Measurements from ENCODE around the gene MRPL28. TPM values are rescaled to one million over a fixed set of nuclear protein-coding genes. Genes with fewer than 3 reads are reported as not detected.

Gene MRPL28
- total RNA-seq, 1 donor from 2014 or later, result 82.2 TPM

DNA sequence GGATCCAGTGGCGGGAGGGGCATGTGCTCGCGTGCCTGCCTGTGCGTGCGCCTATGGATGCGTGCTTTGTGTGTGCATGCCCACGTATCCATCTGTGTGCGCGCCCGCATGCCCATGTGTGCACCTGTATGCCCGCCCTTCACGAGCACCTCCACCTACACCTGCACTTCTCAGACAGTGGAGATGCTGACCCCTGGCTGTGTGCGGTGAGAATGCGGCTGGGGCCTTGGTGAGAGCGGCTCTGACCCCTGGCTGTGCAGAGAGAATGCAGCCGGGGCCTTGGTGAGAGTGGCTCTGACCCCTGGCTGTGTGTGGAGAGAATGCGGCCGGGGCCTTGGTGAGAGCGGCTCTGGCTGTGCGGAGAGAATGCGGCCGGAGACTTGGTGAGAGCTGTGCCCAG, 51.7 kb downstream of the MRPL28 start:
- no peaks in the 10 kb centered on the region for H3K27me3 ChIP-seq
- peaks cover 7% of the 10 kb centered on the region for H3K36me3 Mint-ChIP-seq
- peaks cover 9% of the 10 kb centered on the region for H3K4me1 Mint-ChIP-seq
- H3K27me3 Mint-ChIP-seq (ENCODE audit: insufficient read depth, low read depth), result no peaks in the 10 kb centered on the region
- no peak overlapping the region for H3K27ac ChIP-seq
- TF ChIP-seq, protein P1, sequence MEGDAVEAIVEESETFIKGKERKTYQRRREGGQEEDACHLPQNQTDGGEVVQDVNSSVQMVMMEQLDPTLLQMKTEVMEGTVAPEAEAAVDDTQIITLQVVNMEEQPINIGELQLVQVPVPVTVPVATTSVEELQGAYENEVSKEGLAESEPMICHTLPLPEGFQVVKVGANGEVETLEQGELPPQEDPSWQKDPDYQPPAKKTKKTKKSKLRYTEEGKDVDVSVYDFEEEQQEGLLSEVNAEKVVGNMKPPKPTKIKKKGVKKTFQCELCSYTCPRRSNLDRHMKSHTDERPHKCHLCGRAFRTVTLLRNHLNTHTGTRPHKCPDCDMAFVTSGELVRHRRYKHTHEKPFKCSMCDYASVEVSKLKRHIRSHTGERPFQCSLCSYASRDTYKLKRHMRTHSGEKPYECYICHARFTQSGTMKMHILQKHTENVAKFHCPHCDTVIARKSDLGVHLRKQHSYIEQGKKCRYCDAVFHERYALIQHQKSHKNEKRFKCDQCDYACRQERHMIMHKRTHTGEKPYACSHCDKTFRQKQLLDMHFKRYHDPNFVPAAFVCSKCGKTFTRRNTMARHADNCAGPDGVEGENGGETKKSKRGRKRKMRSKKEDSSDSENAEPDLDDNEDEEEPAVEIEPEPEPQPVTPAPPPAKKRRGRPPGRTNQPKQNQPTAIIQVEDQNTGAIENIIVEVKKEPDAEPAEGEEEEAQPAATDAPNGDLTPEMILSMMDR (IDR thresholded peaks at IDR 0.05), result peak; percentile 48
- no peak for TF ChIP-seq EZH2phosphoT487 (IDR thresholded peaks at IDR 0.05)
- no peak for TF ChIP-seq EZH2 (IDR thresholded peaks at IDR 0.05)
- H3F3A ChIP-seq (ENCODE audit: low read depth), result peaks cover 7% of the 10 kb centered on the region
- H3K36me3 ChIP-seq, result no peaks in the 10 kb centered on the region
- no peaks in the 10 kb centered on the region for H3K9me3 ChIP-seq (ENCODE audit: low read depth)
- no peak overlapping the region for H3K4me3 Mint-ChIP-seq
- peaks cover 76% of the 10 kb centered on the region for H4K20me1 ChIP-seq (ENCODE audit: low read depth)
- peaks cover 79% of the 10 kb centered on the region for H3K79me2 ChIP-seq (ENCODE audit: low read depth)
- H3K9me3 Mint-ChIP-seq, result no peaks in the 10 kb centered on the region
- H2AFZ ChIP-seq (replicated peaks), result no peak overlapping the region
- no peak overlapping the region for H3K9ac ChIP-seq
- peak overlapping the region; percentile 14 for H3K4me2 ChIP-seq
- H3K27ac Mint-ChIP-seq, result peak overlapping the region; percentile 37
- H3K4me1 ChIP-seq, result peaks cover 5% of the 10 kb centered on the region
- DNase-seq (ENCODE audit: low spot score), result peak; percentile 75
- no peak overlapping the region for H3K4me3 ChIP-seq

DNA sequence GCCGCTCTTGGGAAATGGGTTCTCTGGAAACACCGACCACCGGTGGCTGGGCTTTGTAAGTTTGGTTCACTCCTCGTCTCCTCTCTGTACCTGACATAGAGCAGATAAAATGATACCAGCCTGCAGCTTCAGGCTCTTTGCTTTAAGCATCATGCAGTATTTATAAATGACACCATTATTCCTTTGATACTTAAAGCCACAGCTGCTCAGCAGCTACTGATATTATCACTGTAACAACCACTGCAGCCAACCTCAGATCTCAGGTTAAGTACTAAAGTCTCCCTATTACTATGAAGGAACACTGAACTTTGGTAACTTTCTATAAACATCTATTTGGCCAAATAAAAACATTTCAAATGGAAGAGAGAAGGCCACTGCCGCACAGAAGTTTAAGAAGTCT, 52.8 kb downstream of the MRPL28 start:
- no peak overlapping the region for H3K9ac ChIP-seq
- no peaks in the 10 kb centered on the region for H3K27me3 ChIP-seq
- H3K27ac Mint-ChIP-seq, result no peak overlapping the region
- H3F3A ChIP-seq (ENCODE audit: low read depth), result peaks cover 7% of the 10 kb centered on the region
- no peaks in the 10 kb centered on the region for H3K9me3 ChIP-seq (ENCODE audit: low read depth)
- no peak overlapping the region for H2AFZ ChIP-seq (replicated peaks)
- H3K4me1 ChIP-seq, result peaks cover 5% of the 10 kb centered on the region
- TF ChIP-seq EZH2 (IDR thresholded peaks at IDR 0.05), result no peak
- TF ChIP-seq, protein P1 (IDR thresholded peaks at IDR 0.05), result no peak
- no peak for TF ChIP-seq EZH2phosphoT487 (IDR thresholded peaks at IDR 0.05)
- H3K4me3 Mint-ChIP-seq, result no peak overlapping the region
- peaks cover 72% of the 10 kb centered on the region for H3K79me2 ChIP-seq (ENCODE audit: low read depth)
- peaks cover 9% of the 10 kb centered on the region for H3K4me1 Mint-ChIP-seq
- H3K4me2 ChIP-seq, result no peak overlapping the region
- H3K36me3 Mint-ChIP-seq, result peaks cover 11% of the 10 kb centered on the region
- no peak for DNase-seq (ENCODE audit: low spot score)
- H4K20me1 ChIP-seq (ENCODE audit: low read depth), result peaks cover 70% of the 10 kb centered on the region
- H3K36me3 ChIP-seq, result no peaks in the 10 kb centered on the region
- no peaks in the 10 kb centered on the region for H3K9me3 Mint-ChIP-seq
- H3K4me3 ChIP-seq, result no peak overlapping the region
- no peaks in the 10 kb centered on the region for H3K27me3 Mint-ChIP-seq (ENCODE audit: insufficient read depth, low read depth)
- H3K27ac ChIP-seq, result no peak overlapping the region

Other genes starting within 250 kb of the MRPL28 start
- 7.6 and 14.8 TPM in 2 replicates for gene NPRL3, start 231.9 kb downstream of the MRPL28 start, total RNA-seq (ENCODE audit: low replicate concordance)
- not detected in 2 replicates for gene HBZ, start 217.9 kb downstream of the MRPL28 start, total RNA-seq (ENCODE audit: low replicate concordance)
- gene HBM, start 204.6 kb downstream of the MRPL28 start, total RNA-seq (ENCODE audit: low replicate concordance), result not detected in 2 replicates
- gene HBA2, start 197.7 kb downstream of the MRPL28 start, total RNA-seq (ENCODE audit: low replicate concordance), result not detected in 2 replicates
- not detected in 2 replicates for gene HBA1, start 193.9 kb downstream of the MRPL28 start, total RNA-seq (ENCODE audit: low replicate concordance)
- gene HBQ1, start 190.1 kb downstream of the MRPL28 start, total RNA-seq (ENCODE audit: low replicate concordance), result 3.8 TPM in 1 of 2 replicates, not detected in the other
- 198 and 231 TPM in 2 replicates for gene LUC7L, start 141.1 kb downstream of the MRPL28 start, total RNA-seq (ENCODE audit: low replicate concordance)
- 115 and 159 TPM in 2 replicates for gene FAM234A, start 135.7 kb downstream of the MRPL28 start, total RNA-seq (ENCODE audit: low replicate concordance)
- 0.52 and 0.96 TPM in 2 replicates for gene RGS11, start 94.6 kb downstream of the MRPL28 start, total RNA-seq (ENCODE audit: low replicate concordance)
- gene ARHGDIG, start 89.9 kb downstream of the MRPL28 start, total RNA-seq (ENCODE audit: low replicate concordance), result 0.84 TPM in 1 of 2 replicates, not detected in the other
- gene PDIA2, start 87.4 kb downstream of the MRPL28 start, total RNA-seq (ENCODE audit: low replicate concordance), result 0.53 TPM in 1 of 2 replicates, not detected in the other
- gene AXIN1, start 17.8 kb downstream of the MRPL28 start, total RNA-seq (ENCODE audit: low replicate concordance), result 19.6 and 35.4 TPM in 2 replicates
- 16.7 and 49.5 TPM in 2 replicates for gene PGAP6, start 11.4 kb upstream of the MRPL28 start, total RNA-seq (ENCODE audit: low replicate concordance)
- gene NME4, start 26.7 kb upstream of the MRPL28 start, total RNA-seq (ENCODE audit: low replicate concordance), result 93.3 and 236 TPM in 2 replicates
- 7.1 and 24.3 TPM in 2 replicates for gene DECR2, start 31.3 kb upstream of the MRPL28 start, total RNA-seq (ENCODE audit: low replicate concordance)
- 15.5 and 45.2 TPM in 2 replicates for gene RAB11FIP3, start 55.1 kb upstream of the MRPL28 start, total RNA-seq (ENCODE audit: low replicate concordance)
- gene CAPN15, start 157.2 kb upstream of the MRPL28 start, total RNA-seq (ENCODE audit: low replicate concordance), result 6.8 and 41.0 TPM in 2 replicates
- not detected in 2 replicates for gene PRR35, start 189.9 kb upstream of the MRPL28 start, total RNA-seq (ENCODE audit: low replicate concordance)
- gene NHLRC4, start 196.5 kb upstream of the MRPL28 start, total RNA-seq (ENCODE audit: low replicate concordance), result 0.28 TPM in 1 of 2 replicates, not detected in the other
- gene PIGQ, start 199.4 kb upstream of the MRPL28 start, total RNA-seq (ENCODE audit: low replicate concordance), result 16.1 and 60.7 TPM in 2 replicates
- gene RAB40C, start 219.5 kb upstream of the MRPL28 start, total RNA-seq (ENCODE audit: low replicate concordance), result 6.0 and 30.0 TPM in 2 replicates

All from neural progenitor cell (in vitro differentiated cells).